ENCODE measurements around the gene SATB2.

The SATB2 gene

GRCh38 chr2:199452260-199452990 is 5.3 kb downstream of the SATB2 start:
- no peak for DNase-seq

DNA sequence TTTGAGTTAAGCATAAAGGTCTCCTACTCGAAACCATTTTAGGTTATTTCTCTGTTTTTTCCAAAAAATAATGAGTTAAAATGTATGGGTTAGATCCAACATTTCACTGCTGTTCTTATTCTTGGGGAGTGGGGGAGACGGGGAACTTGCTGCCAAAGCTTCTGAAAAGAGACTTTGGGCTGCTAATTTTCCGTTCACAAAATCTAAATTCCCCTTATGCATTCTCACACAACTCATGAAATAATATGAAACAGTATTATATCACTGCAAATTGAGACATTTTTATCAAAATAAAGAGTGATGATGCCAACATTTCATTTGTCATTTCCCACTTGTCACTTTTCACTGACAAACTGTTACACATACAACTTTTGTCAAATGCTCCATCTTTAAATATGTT is 7.8 kb downstream of the SATB2 start:
- DNase-seq, result no peak

- no peak for DNase-seq
Measured at GRCh38 chr2:199449455-199449854, 8.3 kb downstream of the SATB2 start.

DNA sequence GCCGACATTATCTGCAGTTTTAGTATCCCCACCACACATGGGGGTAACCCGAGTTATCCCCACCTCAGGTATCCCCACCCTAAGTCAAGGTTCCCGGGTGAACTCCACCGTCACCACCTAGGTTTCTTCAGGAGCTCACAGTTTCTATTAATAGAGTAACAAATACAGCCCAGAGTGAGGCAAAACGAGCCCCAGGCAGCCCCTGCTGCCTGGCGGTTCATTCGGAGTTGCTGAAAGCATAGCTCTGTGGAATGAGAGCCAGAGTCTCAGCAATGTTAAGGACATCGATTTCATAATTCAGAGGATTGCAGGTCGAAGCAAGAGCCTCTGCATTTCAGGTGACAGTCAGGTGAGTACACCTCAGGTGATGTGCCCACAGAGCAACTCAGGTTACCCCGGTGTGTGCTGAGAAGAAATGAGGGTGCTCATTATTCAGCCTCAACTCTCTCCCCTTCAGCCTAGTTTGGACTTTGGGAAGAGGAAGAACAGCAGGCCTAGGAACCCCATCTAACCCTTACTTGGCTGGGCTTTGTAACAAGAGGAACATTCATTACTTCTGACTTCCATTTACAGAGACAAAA is 10.7 kb downstream of the SATB2 start:
- DNase-seq, result no peak

DNA sequence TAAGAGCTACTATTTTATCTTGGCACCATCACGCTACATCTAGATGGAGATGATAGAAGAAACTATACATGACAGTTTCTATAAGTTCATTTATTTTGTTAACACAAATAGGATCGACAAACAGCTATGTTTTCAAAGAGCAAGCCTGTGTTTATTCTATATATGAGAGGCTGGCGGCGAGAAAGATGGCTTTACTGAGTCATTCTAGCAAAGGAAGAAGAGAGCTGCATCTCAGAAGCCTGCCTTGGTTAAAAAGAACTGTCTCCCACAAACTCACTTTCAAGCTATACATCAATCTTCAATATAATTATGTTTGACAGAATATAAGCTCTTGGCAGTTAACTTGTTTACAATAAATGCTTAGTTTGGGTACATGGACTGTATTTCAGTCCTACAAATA is 13.0 kb downstream of the SATB2 start:
- no peak for DNase-seq

DNA sequence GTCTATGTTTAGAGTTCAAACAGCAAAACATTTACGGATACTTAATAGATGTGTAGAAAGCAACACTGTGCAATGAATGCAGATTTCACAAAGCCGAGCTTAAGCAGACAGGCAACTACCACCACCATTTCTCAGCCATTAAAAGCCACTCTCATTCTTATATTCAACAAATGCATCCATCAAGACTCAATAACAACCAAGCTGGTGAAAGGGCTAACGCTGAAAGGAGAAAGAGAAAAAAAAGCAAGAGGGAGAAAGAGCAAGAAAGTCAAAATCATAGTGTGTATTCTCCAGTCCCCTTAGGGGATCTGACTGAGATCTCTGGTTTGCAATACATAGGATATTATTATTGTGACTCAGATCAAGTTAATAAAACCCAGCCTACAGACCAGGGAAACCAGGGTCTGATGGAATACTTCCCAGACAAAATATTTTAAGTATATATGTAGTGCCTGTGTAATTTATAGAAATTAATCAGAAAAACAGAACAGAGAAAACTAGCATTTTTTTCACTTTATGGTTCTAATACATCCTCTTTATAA is 14.1 kb downstream of the SATB2 start:
- DNase-seq, result no peak

DNA sequence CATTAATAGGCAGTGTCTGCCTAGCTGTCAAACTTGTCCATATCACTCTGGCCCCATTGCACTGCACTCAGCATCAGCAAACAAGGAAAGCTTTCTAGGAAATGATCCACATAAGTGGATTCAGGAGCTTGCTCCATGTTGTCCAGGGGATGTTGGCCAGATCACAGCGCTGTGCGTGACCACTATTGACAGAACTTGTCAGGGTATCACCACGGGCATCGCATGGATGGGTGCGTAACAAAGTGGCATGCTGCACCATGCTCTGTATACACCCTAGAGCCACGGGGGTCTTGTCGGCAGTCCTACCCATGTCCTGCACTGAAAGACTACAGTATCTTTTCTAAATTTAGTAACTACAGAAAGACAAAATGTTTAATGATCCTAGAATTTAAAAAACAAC is 15.6 kb downstream of the SATB2 start:
- DNase-seq, result no peak

DNA sequence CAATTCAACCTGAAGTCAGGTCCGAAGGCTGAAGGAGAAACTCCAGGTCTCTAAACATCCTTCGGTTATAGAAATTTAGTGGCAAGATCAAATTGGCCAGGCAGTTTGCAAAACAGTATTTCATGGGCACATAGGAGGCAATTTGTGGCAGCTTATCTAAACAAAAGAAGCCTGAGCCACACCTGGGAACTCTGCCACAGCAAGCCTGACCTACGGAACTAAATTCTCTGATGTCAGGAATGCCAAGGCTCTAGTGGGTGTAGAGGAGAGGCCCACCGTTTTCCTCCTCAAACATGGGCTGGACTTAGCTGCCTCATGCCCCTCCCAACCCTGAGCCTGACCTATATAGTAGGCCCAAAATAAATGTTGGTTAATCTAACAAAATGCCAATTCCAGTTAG is 16.0 kb downstream of the SATB2 start:
- DNase-seq, result no peak

DNA sequence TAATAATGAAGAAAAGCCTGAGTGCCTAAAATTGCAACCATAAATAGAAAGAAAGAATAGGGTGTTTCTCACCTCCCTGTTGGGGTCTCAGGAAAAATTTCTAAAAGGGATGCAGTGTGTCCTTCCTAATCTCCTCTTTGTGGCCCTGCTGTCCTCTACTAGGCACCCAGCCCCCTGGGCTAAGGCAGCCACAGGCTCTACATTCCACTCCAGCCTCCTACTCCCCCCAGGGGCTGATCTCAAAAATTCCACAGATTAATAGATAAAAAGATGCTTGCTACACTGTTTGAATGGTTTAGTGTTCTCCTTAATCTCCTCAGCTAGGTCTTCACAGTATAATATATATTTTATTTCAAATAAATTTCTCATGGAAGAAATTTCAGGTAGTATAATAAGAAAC is 17.6 kb downstream of the SATB2 start:
- no peak for DNase-seq

DNA sequence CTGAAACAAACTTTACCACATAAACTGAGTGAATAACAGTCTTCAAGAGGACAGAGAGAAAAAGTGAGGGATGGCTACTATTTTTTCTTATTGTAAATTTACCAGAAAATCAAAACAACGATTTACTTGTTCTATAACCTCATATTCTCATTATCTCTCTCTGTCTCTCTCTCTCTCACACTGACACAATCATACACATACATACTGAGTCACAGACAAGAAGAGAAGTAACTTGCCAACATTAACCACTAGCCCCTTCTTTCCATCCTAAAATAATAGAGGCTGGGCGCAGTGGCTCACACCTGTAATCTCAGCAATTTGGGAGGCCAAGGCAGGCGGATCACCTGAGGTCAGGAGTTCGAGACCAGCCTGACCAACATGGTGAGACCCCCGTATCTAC is 18.2 kb downstream of the SATB2 start:
- DNase-seq, result no peak

GRCh38 chr2:199439066-199439465 is 18.7 kb downstream of the SATB2 start:
- no peak for DNase-seq

DNA sequence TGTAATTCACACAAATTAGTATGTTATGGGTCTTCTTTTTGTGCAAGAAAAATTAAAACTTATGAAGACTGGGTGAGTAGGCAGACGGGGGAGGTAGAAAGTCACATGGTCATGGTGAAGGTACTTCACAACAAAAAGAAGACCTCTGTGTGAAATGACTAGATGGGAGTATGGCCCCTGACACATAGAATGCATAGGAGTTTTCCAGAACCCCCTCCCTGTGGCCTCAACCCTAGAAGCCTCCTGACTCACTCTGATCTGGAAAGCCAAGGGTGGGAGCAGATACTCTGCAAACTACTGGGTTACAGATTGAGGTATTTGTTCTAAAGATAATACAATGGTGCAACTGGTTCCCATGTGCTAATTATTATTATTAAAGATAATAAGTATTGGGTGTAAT is 23.2 kb downstream of the SATB2 start:
- DNase-seq, result no peak

DNA sequence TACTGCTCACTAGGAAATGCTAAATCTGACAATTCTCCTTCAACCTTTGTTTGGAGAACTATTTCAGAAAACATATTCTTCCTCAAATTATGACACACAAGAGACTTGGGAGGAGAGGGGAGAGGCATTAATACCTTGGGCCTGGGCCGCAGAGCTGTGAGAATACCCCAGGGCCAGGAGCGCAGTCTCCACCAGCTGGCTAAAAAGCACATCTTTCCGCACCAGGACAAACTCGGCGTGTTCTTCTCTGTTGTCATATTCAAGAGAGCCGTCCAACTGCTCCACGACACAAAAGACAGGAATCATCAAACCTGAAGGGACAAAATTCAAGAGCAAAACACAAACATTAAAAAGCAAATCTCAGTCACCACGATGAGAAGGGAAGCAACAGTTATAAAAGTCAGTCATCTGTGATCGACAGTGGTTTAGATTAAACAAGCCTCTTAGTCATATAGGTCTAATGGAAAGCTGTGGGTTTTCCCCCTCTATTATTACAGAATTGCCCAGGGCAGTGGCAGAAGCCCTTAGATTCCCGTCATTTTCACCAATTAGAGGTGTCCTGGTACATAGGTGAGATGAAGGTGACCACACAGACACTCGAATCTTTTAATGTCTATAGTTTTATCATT is 24.4 kb downstream of the SATB2 start:
- no peak for DNase-seq

DNA sequence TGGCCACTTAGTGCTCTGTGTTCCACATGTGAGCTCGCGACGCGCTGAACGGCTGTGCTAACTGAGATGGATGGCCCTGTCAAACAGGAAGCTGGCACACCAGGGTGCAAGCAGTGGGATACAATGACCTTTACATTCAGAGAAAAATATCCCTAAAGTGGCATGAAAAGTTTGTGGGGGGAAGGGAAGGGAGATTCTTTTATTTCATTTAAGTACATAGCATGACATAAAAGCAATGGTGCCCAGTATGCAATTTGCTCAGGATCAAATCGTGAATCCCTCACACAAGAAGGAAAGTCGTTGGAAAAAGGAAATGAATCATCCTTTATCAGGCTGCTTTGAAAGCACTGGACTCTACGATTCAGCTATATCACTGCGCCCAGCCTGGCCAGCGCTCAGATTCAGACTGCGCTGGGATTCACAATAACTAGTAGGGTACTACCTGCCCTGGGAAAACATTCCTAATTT is 26.0 kb downstream of the SATB2 start:
- DNase-seq, result no peak

GRCh38 chr2:199430214-199430613 is 27.5 kb downstream of the SATB2 start:
- DNase-seq, result no peak

DNA sequence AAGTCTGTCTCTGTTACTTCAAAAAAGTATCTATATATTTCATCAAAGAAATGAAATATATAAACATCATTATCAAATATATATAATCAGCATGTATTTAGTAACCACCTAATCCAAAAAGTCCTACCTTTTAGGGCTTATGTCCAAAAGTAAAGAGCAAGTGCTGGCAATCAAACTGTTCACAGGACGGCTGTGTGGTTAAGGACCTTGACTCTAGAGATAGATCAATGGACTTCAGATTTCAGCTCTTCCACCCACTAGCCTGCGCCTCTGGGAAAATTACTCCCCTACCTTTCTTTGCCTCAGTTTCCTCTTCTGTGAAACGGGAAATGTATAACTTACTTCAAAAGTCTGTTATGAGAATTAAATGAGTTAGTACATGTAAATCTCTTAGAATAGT is 29.4 kb downstream of the SATB2 start:
- DNase-seq, result no peak

- DNase-seq, result no peak
Measured at GRCh38 chr2:199424160-199424559, 33.6 kb downstream of the SATB2 start.

DNA sequence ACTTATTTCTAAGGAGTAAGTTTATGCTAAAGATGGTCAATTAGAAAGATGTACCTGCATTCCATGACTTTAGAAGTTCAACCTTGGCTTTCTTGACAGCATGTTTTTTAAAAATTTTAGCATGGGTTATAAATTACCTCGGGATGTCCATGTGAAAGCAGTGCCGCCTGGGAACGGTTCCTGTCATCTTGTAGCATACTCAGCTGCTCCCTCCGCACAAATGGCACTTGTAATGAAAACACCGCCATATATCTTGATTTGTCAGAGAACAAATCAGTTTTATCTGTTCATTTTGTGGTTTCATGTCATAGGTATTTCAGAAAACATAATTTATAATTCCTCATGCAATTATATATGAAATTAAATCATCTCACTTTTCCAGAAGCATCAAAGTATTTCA is 38.3 kb downstream of the SATB2 start:
- DNase-seq, result no peak

DNA sequence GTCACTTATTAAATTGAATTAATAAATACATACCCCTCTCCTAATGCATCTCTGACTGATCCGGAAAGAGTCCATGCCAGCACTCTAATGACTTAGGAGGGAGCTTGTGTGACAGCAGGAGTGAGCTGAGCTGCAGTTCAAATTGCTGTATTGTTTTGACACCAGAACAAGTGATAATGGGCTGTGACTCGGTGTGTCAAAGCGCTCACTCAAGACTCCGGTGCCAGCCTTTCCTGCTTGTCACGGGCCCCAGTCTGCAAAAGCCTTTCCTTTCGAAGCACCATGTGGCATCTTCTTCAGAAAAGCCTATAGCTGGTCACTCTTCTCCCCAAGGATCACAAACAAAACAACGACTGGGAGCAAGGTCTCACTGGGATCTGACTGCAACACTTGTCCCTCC is 43.3 kb downstream of the SATB2 start:
- no peak for DNase-seq

DNA sequence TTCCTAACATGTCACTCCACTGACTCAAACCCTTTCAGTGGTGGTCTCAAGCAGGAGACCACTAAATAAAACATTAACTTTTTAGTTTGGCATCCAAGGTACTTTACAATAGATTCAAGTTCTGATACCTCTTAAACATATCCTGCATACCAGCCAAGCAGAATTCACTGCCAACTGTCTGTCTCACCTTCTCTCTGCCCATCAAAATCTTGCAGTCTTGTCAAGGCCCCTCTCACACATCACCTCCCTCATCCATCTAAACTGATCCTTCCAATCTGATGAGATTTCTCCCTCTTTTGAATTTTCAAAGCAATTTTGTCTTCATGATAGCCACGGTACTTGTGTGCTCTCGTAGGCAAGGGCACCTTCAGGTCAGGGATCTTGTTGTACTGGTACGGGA is 43.7 kb downstream of the SATB2 start:
- DNase-seq, result no peak

DNA sequence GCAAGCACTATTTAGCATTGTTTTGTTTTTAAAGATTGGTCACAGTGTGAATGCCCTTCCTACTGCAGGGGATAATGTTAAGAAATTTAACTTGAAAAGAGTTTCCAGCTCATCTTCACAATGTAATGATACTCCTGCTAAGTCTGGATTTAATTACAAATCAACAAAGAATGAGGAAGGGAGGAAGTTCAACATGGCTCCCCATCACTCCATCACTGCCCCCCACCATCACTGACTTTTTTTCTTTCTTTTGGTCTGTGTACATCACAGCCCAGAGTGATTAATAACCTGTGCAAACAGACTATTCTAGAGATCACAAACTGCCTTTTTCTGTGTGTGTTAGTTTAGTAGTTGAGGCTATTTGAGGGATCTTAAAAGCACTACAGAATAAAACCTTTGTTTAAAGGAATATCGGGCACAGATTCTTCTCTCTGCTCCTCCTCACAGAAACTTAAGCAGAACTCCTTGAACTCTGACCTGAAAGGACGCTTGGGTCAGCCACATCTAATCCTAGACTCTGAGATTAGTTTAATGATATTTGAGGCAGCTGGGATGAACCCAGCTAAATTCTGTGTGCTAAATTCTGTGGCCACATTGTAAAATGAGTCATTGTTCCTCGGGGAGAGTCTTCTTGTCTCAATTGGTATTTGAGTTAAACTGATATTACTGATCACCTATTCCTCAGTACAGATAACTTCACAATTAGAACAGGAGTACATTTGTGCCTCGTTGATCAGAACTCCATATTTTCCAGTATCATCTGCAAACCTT is 47.8 kb downstream of the SATB2 start:
- DNase-seq, result no peak

GRCh38 chr2:199407421-199407820 is 50.3 kb downstream of the SATB2 start:
- DNase-seq, result no peak

DNA sequence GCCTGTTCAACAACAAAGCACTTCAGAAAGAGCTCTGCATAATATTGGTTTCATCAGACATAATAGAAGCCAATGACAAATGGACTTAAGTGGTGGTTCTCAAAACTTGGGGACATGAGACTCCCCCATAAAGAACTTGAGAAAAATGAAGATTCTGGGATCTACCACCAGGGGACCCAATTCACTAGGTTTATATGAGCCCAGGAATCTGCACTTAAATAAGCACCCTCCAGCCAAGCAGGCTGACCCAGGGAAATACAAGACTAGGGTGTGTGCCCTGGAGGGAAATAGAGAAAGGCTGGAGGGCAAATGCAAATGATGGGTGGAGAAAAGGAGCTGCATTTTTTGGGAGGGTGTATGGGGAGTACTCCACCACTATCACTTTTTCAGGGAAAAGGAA is 52.5 kb downstream of the SATB2 start:
- DNase-seq, result no peak
